Spinal cord (tissue), 10 donors: Measurements from ENCODE around the gene MRPS18C. TPM values are rescaled to one million over a fixed set of nuclear protein-coding genes. Genes with fewer than 3 reads are reported as not detected.
"Not testable (repeated sequence)": the region's sequence is repeated elsewhere in the genome, so short reads cannot be mapped to it uniquely, and the experiment has no call there.

ENCODE experiments used
- DNase-seq, 6 donors: peaks; one replicate each; pipeline versions ENCODE4 v3.0.0 to v3.0.0-alpha.2; 2013 to 2015; ENCODE audit warnings: low spot score in 6 of 6, low read depth in 4 of 6
- H3K27ac ChIP-seq: one replicate; pipeline ENCODE4 v1.5.1; 2013; ENCODE audit warnings: low read depth, low read length, control low read depth
- H3K27me3 ChIP-seq: one replicate; pipeline ENCODE4 v1.6.1; 2013; ENCODE audit warnings: low read length; ENCODE audit not compliant: control insufficient read depth, insufficient read depth
- H3K36me3 ChIP-seq: one replicate; pipeline ENCODE4 v1.6.1; 2013; ENCODE audit warnings: low read length; ENCODE audit not compliant: control insufficient read depth, insufficient read depth
- H3K4me1 ChIP-seq: one replicate; pipeline ENCODE4 v1.6.1; 2013; ENCODE audit warnings: low read length; ENCODE audit not compliant: control insufficient read depth, insufficient read depth
- H3K4me3 ChIP-seq: one replicate; pipeline ENCODE4 v1.5.1; 2013; ENCODE audit warnings: low read depth, low read length, control low read depth
- H3K9me3 ChIP-seq: one replicate; pipeline ENCODE4 v1.6.1; 2013; ENCODE audit warnings: low read length; ENCODE audit not compliant: control insufficient read depth, insufficient read depth
- WGBS: methylation state at CpG from one replicate; pipeline ENCODE4 v1.1.5; 2013; ENCODE audit warnings: missing lambda C conversion rate; ENCODE audit not compliant: insufficient coverage; 5-methylcytosine and 5-hydroxymethylcytosine counted together
- polyA plus RNA-seq, 2 donors: library from polyadenylated mRNA; unstranded; fragments of 120-200 nt; gene quantifications; one replicate each; pipeline ENCODE4 v1.2.1, GENCODE V29; 2013; ENCODE audit not compliant: insufficient read length in 2 of 2
- total RNA-seq, 2 donors: library from RNA; depleted of rRNA in 1 of 2; stranded (reverse); fragments of 120-200 nt in 1 of 2; fragments of >200 nt in 1 of 2; gene quantifications; one replicate each; pipeline versions ENCODE4 v1.2.3 to v1.2.4, GENCODE V29; 2013 to 2014
- donor health status: healthy.

The MRPS18C gene
- total and polyA plus RNA-seq, 4 donors: 30.1 to 64.7 (median 52.6) TPM

- no peaks in the 10 kb centered on the region for H3K9me3 ChIP-seq
- H3K4me3 ChIP-seq: no peak overlapping the region
- H3K36me3 ChIP-seq: no peaks in the 10 kb centered on the region
- no peaks in the 10 kb centered on the region for H3K27me3 ChIP-seq
- peak in 2 of 6 donors; percentile 9 to 14 for DNase-seq
- no peaks in the 10 kb centered on the region for H3K4me1 ChIP-seq
- WGBS: no CpG with 5 or more reads among the region's 1 CpG
- H3K27ac ChIP-seq: no peak overlapping the region
These were observed 35.1 kb downstream of the MRPS18C start for GRCh38 chr4:83490876-83491450.

GRCh38 chr4:83496085-83496917, 40.4 kb downstream of the MRPS18C start:
- DNase-seq: peak in 1 of 6 donors; percentile 18
- not testable (repeated sequence) for H3K27ac ChIP-seq, H3K4me1 ChIP-seq, H3K9me3 ChIP-seq, H3K4me3 ChIP-seq, H3K36me3 ChIP-seq, H3K27me3 ChIP-seq
- 61% methylated on average over 5 of the region's 8 CpGs for WGBS

- no peaks in the 10 kb centered on the region for H3K4me1 ChIP-seq
- no peaks in the 10 kb centered on the region for H3K27me3 ChIP-seq
- no peaks in the 10 kb centered on the region for H3K36me3 ChIP-seq
- DNase-seq: no peak
- no peaks in the 10 kb centered on the region for H3K9me3 ChIP-seq
- no peak overlapping the region for H3K4me3 ChIP-seq
- no CpG with 5 or more reads among the region's 1 CpG for WGBS
- no peak overlapping the region for H3K27ac ChIP-seq
These were observed 42.3 kb downstream of the MRPS18C start for GRCh38 chr4:83498187-83498586.

GRCh38 chr4:83501671-83502070, 45.8 kb downstream of the MRPS18C start:
- H3K4me3 ChIP-seq, H3K9me3 ChIP-seq, H3K4me1 ChIP-seq, H3K27ac ChIP-seq, H3K36me3 ChIP-seq, H3K27me3 ChIP-seq, DNase-seq: not testable (repeated sequence)
- WGBS: 95% methylated on average over 3 of the region's 3 CpGs

GRCh38 chr4:83503974-83504373, 48.1 kb downstream of the MRPS18C start:
- Histone ChIP-seq H3K9me3 (no peaks in the 10 kb centered on the region), H3K4me1 (no peaks in the 10 kb centered on the region), H3K36me3 (no peaks in the 10 kb centered on the region), H3K27me3 (no peaks in the 10 kb centered on the region), H3K4me3 (no peak overlapping the region), H3K27ac (no peak overlapping the region)
- no peak for DNase-seq

GRCh38 chr4:83504503-83504902, 48.6 kb downstream of the MRPS18C start:
- Histone ChIP-seq H3K36me3 (no peaks in the 10 kb centered on the region), H3K27ac (no peak overlapping the region), H3K4me3 (no peak overlapping the region), H3K27me3 (no peaks in the 10 kb centered on the region), H3K9me3 (no peaks in the 10 kb centered on the region), H3K4me1 (no peaks in the 10 kb centered on the region)
- 72% methylated on average over 2 of the region's 4 CpGs for WGBS
- DNase-seq: no peak

GRCh38 chr4:83504996-83505395, 49.1 kb downstream of the MRPS18C start:
- Histone ChIP-seq H3K4me1 (no peaks in the 10 kb centered on the region), H3K36me3 (no peaks in the 10 kb centered on the region), H3K27me3 (no peaks in the 10 kb centered on the region), H3K9me3 (no peaks in the 10 kb centered on the region), H3K27ac (no peak overlapping the region), H3K4me3 (no peak overlapping the region)
- no peak for DNase-seq
- WGBS: 89% methylated on average over 8 of the region's 10 CpGs

GRCh38 chr4:83509156-83509585, 53.3 kb downstream of the MRPS18C start:
- not testable (repeated sequence) for H3K4me3 ChIP-seq, DNase-seq, H3K27me3 ChIP-seq, H3K27ac ChIP-seq, H3K9me3 ChIP-seq, H3K4me1 ChIP-seq, H3K36me3 ChIP-seq
- WGBS: 79% methylated on average over 3 of the region's 3 CpGs

- DNase-seq: no peak
- Histone ChIP-seq H3K9me3 (no peaks in the 10 kb centered on the region), H3K27ac (no peak overlapping the region), H3K4me1 (no peaks in the 10 kb centered on the region), H3K36me3 (no peaks in the 10 kb centered on the region), H3K4me3 (no peak overlapping the region), H3K27me3 (no peaks in the 10 kb centered on the region)
- WGBS: 100% methylated on average over 1 of the region's 4 CpGs
These were observed 54.6 kb downstream of the MRPS18C start for GRCh38 chr4:83510442-83510841.
